H1 (cell line): Measurements from ENCODE around the gene GRIK4. TPM values are rescaled to one million over a fixed set of nuclear protein-coding genes. Genes with fewer than 3 reads are reported as not detected.

Source experiments
- CTCF ChIA-PET: fragments of 300-600 bp; sonication (Branson Sonifier 250); formaldehyde crosslinking; loops from one replicate; lab custom pipeline; 2021; ENCODE audit not compliant: partially characterized antibody; lab: Charles Lee
- POLR2A ChIA-PET: fragments of 300-600 bp; sonication (Branson Sonifier 250); formaldehyde crosslinking; loops from one replicate; lab custom pipeline; 2021; ENCODE audit warnings: inconsistent platforms; ENCODE audit not compliant: partially characterized antibody; lab: Charles Lee
- DNase-seq, 2 experiments: peaks; one replicate each; pipeline versions ENCODE4 v3.0.0 to v3.0.0-alpha.2; 2010 to 2022; ENCODE audit warnings: low spot score in 2 of 2, low read depth in 1 of 2, mixed read lengths in 1 of 2
- FAIRE-seq: peaks from 2 replicates; lab custom pipeline; 2011; peaks lifted over from hg19 to GRCh38; lab: Jason Lieb, UNC
- H2AFZ ChIP-seq: 2 replicates; pipeline ENCODE4 v1.8.1; 2012; ENCODE audit warnings: low read length, inconsistent platforms
- H2AK5ac ChIP-seq: 2 replicates; pipeline ENCODE4 v1.6.1; 2013; ENCODE audit warnings: low read depth, low read length
- H2BK120ac ChIP-seq: replicated peaks from 2 replicates; pipeline ENCODE3; 2013; ENCODE audit warnings: low read depth, low read length, inconsistent platforms
- H2BK12ac ChIP-seq: 2 replicates; pipeline ENCODE4 v1.6.1; 2013; ENCODE audit warnings: low read depth, low read length
- H2BK15ac ChIP-seq: 2 replicates; pipeline ENCODE4 v1.6.1; 2013; ENCODE audit warnings: low read length
- H2BK20ac ChIP-seq: 2 replicates; pipeline ENCODE4 v1.6.1; 2013; ENCODE audit warnings: low read length
- H2BK5ac ChIP-seq: 2 replicates; pipeline ENCODE4 v1.6.1; 2013; ENCODE audit warnings: low read depth, low read length
- H3K14ac ChIP-seq: 2 replicates; pipeline ENCODE4 v1.6.1; 2013; ENCODE audit warnings: inconsistent platforms; ENCODE audit not compliant: insufficient read length
- H3K18ac ChIP-seq: 2 replicates; pipeline ENCODE4 v1.6.1; 2013; ENCODE audit warnings: low read length; ENCODE audit errors: extremely low read depth
- H3K23ac ChIP-seq: 2 replicates; pipeline ENCODE4 v1.6.1; 2013; ENCODE audit warnings: inconsistent platforms; ENCODE audit not compliant: insufficient read length
- H3K23me2 ChIP-seq: 2 replicates; pipeline ENCODE4 v1.6.1; 2013; ENCODE audit warnings: low read depth, low read length
- H3K27ac ChIP-seq: 2 replicates; pipeline ENCODE4 v1.6.1; 2011; ENCODE audit warnings: low read depth, low read length, inconsistent platforms
- H3K27me3 ChIP-seq, 4 experiments: replicated peaks in 1 of 4; 1 replicate in 1 of 4; 2 replicates in 3 of 4; pipeline versions ENCODE4 v1.6.1 to v1.8.1; 2011 to 2013; ENCODE audit warnings: low read length in 3 of 4, mild to moderate bottlenecking in 3 of 4, inconsistent platforms in 2 of 4, mixed read lengths in 2 of 4, moderate library complexity in 1 of 4; ENCODE audit not compliant: control insufficient read depth in 3 of 4, insufficient read depth in 3 of 4; ENCODE audit errors: extremely low read depth in 1 of 4
- H3K36me3 ChIP-seq, 4 experiments: 2 replicates each; pipeline versions ENCODE4 v1.6.1 to v1.8.1; 2011 to 2013; ENCODE audit warnings: mild to moderate bottlenecking in 4 of 4, low read length in 3 of 4, moderate library complexity in 2 of 4, control low read depth in 1 of 4, inconsistent platforms in 1 of 4; ENCODE audit not compliant: insufficient read depth in 4 of 4, control insufficient read depth in 2 of 4
- H3K4ac ChIP-seq: replicated peaks from 2 replicates; pipeline ENCODE3; 2013; ENCODE audit warnings: low read length, low read depth, mixed read lengths, inconsistent platforms; ENCODE audit not compliant: insufficient read length
- H3K4me1 ChIP-seq, 4 experiments: replicated peaks in 1 of 4; 1 replicate in 1 of 4; 2 replicates in 3 of 4; pipeline versions ENCODE4 v1.6.1 to v1.8.1; 2011 to 2013; ENCODE audit warnings: low read length in 3 of 4, inconsistent platforms in 2 of 4, mixed read lengths in 1 of 4; ENCODE audit not compliant: insufficient read depth in 4 of 4, control insufficient read depth in 3 of 4
- H3K4me2 ChIP-seq, 2 experiments: 2 replicates each; pipeline versions ENCODE4 v1.6.1 to v1.8.1; 2011 to 2013; ENCODE audit warnings: low read depth in 2 of 2, low read length in 2 of 2, control low read depth in 1 of 2, inconsistent platforms in 1 of 2, mild to moderate bottlenecking in 1 of 2; ENCODE audit not compliant: insufficient read depth in 1 of 2
- H3K4me3 ChIP-seq, 4 experiments: fragments of 200-600, 300-600 bp in 1 of 4; sonication (generic), shearing (Covaris generic), sonication (Bioruptor Twin) in 1 of 4; 2 replicates each; pipeline versions ENCODE4 v1.5.1 to v1.8.1; 2011 to 2016; ENCODE audit warnings: low read length in 4 of 4, low read depth in 3 of 4, control low read depth in 2 of 4, inconsistent platforms in 2 of 4, mild to moderate bottlenecking in 2 of 4, mixed read lengths in 1 of 4, moderate library complexity in 1 of 4; ENCODE audit not compliant: insufficient read depth in 2 of 4; ENCODE audit errors: extremely low read depth in 1 of 4
- H3K56ac ChIP-seq: replicated peaks from 2 replicates; pipeline ENCODE3; 2013; ENCODE audit warnings: low read depth, mild to moderate bottlenecking, mixed read lengths, low read length, inconsistent platforms; ENCODE audit not compliant: insufficient read length
- H3K79me1 ChIP-seq: 2 replicates; pipeline ENCODE4 v1.6.1; 2013; ENCODE audit warnings: low read depth, low read length, control low read depth
- H3K79me2 ChIP-seq, 2 experiments: 2 replicates each; pipeline versions ENCODE4 v1.6.1 to v1.8.1; 2012 to 2013; ENCODE audit warnings: low read length in 2 of 2, mild to moderate bottlenecking in 2 of 2, inconsistent platforms in 1 of 2; ENCODE audit not compliant: insufficient read depth in 2 of 2, control insufficient read depth in 1 of 2
- H3K9ac ChIP-seq, 4 experiments: replicated peaks in 1 of 4; 1 replicate in 1 of 4; 2 replicates in 3 of 4; pipeline versions ENCODE4 v1.6.1 to v1.8.1; 2011 to 2013; ENCODE audit warnings: low read depth in 3 of 4, low read length in 3 of 4, control low read depth in 2 of 4, mild to moderate bottlenecking in 2 of 4, moderate library complexity in 2 of 4, inconsistent platforms in 1 of 4; ENCODE audit errors: extremely low read depth in 1 of 4
- H3K9me3 ChIP-seq, 2 experiments: 2 replicates each; pipeline versions ENCODE4 v1.6.1 to v1.8.1; 2012 to 2013; ENCODE audit warnings: mild to moderate bottlenecking in 2 of 2, moderate library complexity in 2 of 2, control low read depth in 1 of 2, inconsistent platforms in 1 of 2, low read depth in 1 of 2, low read length in 1 of 2, mixed read lengths in 1 of 2; ENCODE audit not compliant: insufficient read depth in 2 of 2
- H4K20me1 ChIP-seq, 2 experiments: replicated peaks in 1 of 2; 2 replicates each; pipeline versions ENCODE3 to v1.8.1; 2011 to 2013; ENCODE audit warnings: inconsistent platforms in 2 of 2, low read length in 2 of 2, mild to moderate bottlenecking in 1 of 2; ENCODE audit not compliant: insufficient read depth in 2 of 2, control insufficient read depth in 1 of 2
- H4K5ac ChIP-seq: 2 replicates; pipeline ENCODE4 v1.6.1; 2013; ENCODE audit warnings: low read length, low read depth, mixed read lengths, inconsistent platforms; ENCODE audit not compliant: insufficient read length
- H4K8ac ChIP-seq: 2 replicates; pipeline ENCODE4 v1.8.0; 2013; ENCODE audit warnings: mild to moderate bottlenecking, moderate library complexity, low read length, inconsistent platforms; ENCODE audit not compliant: insufficient read depth; ENCODE audit errors: extremely low read depth
- H4K91ac ChIP-seq: replicated peaks from 2 replicates; pipeline ENCODE3; 2013; ENCODE audit warnings: low read length, mixed read lengths, inconsistent platforms; ENCODE audit not compliant: insufficient read length
- GABPA ChIP-seq: IDR thresholded peaks from 2 replicates; pipeline ENCODE4 v1.6.1; 2011; ENCODE audit warnings: mild to moderate bottlenecking, low read length, moderate library complexity, borderline replicate concordance; ENCODE audit not compliant: insufficient read depth
- POU5F1 ChIP-seq: IDR thresholded peaks from 2 replicates; pipeline ENCODE4 v1.6.1; 2011; ENCODE audit warnings: low read depth, mild to moderate bottlenecking, low read length, moderate library complexity
- SAP30 ChIP-seq: fragments of 300-600 bp; sonication (generic); IDR thresholded peaks from 2 replicates; pipeline ENCODE4 v1.7.1; 2012; ENCODE audit warnings: low read length, moderate library complexity, mild to moderate bottlenecking, inconsistent platforms; ENCODE audit not compliant: insufficient read depth, insufficient replicate concordance
- WGBS, 2 experiments: shearing (Covaris generic) in 1 of 2; methylation state at CpG; one replicate each; pipeline versions ENCODE4 v1.1.6 to v1.1.7; 2013 to 2015; ENCODE audit warnings: low lambda C conversion rate in 2 of 2, mixed read lengths in 2 of 2, inconsistent platforms in 1 of 2, low coverage in 1 of 2, missing lambda C conversion rate in 1 of 2; ENCODE audit not compliant: insufficient replicate concordance in 2 of 2, insufficient coverage in 1 of 2, insufficient read length in 1 of 2; ENCODE audit errors: extremely low coverage in 1 of 2, missing lambda C conversion rate in 1 of 2; 5-methylcytosine and 5-hydroxymethylcytosine counted together
- polyA plus RNA-seq, 7 experiments: library from polyadenylated mRNA; depleted of rRNA in 3 of 7; stranded (reverse) in 5 of 7; unstranded in 2 of 7; fragments of >200 nt in 5 of 7; fragments of 200-250 nt in 2 of 7; gene quantifications; 1 replicate in 5 of 7; 2 replicates in 1 of 7; 4 replicates in 1 of 7; pipeline versions ENCODE4 v1.2.1 to v1.2.3, GENCODE V29; 2011 to 2013; ENCODE audit warnings: missing spikeins in 2 of 7, mixed read lengths in 2 of 7
- total RNA-seq: library from RNA; stranded (reverse); fragmentation: NEBNext Ultra II Directional; extraction: Animal tissue kit (Norgen Biotek cat#: 25700); gene quantifications from 2 replicates; pipeline ENCODE4 v1.2.1, GENCODE V29; 2021

GRIK4 gene
- total and polyA plus RNA-seq, 2 of the 8 experiments (the other 6 are each of a cell fraction or from before 2014, with no cell fraction given) = 1.2 to 2.9 TPM

DNA sequence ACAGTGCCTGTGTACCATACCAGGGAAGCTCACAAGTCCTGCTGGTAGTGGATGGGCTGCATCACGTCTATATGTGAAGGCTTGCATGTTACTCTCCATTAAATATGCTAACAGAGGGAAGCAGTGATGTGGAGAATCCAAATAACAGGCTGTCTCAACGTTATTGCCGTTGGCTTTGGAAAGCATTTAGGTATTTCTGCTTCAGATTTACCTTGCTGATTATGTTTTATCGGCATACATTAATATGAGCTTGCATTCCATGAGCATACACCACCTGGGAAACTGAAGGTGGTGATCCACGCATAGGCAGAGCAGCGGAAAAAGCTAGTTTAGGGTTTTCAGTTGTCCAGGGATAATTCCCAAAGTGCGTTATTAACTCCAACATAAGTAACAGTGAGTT, 175.0 kb downstream of the GRIK4 start:
- H2BK12ac ChIP-seq = no peak overlapping the region
- no peak overlapping the region for H2BK20ac ChIP-seq
- H3K27me3 ChIP-seq = no peaks in the 10 kb centered on the region
- ChIA-PET CTCF (interaction anchor here (0.9 to 12.7 kb wide), 16 partner anchors 10 to 244 kb away, joined by 3 to 140 read pairs (median 16); partner anchors contain the start of gene GRIK4), POLR2A (no interaction called here)
- H3K9ac ChIP-seq = no peak overlapping the region
- H3K79me1 ChIP-seq = 0 out of 2 replicates have a peak, but pooled peaks cover 2% of the 10 kb centered on the region
- no peak overlapping the region for H3K14ac ChIP-seq
- H2BK120ac ChIP-seq = no peak overlapping the region
- peaks cover 0 to 6% (median 2%) of the 10 kb centered on the region in 4 experiments; a peak in 3 of 7 replicates for H3K4me1 ChIP-seq
- no peaks in the 10 kb centered on the region for H3K23me2 ChIP-seq
- no peaks in the 10 kb centered on the region; a peak in 1 of 8 replicates for H3K36me3 ChIP-seq
- H2BK5ac ChIP-seq = no peak overlapping the region
- no peak overlapping the region for H4K8ac ChIP-seq
- no peak overlapping the region for H2AFZ ChIP-seq
- H3K18ac ChIP-seq = no peak overlapping the region
- H4K20me1 ChIP-seq = no peaks in the 10 kb centered on the region
- H3K4me2 ChIP-seq = no peak overlapping the region
- H2AK5ac ChIP-seq = no peak overlapping the region
- no peak overlapping the region for H3K23ac ChIP-seq
- no peak overlapping the region for H3K4me3 ChIP-seq
- H3K56ac ChIP-seq = no peak overlapping the region
- no peak overlapping the region for H3K4ac ChIP-seq
- FAIRE-seq (no peak), DNase-seq (no peak)
- H4K5ac ChIP-seq = no peak overlapping the region
- H2BK15ac ChIP-seq = no peak overlapping the region
- WGBS, 2 experiments = 86% methylated on average over 7 of the region's 7 CpGs; no CpG with 5 or more reads in 1 of the 2 experiments
- TF ChIP-seq GABPA = no peak
- TF ChIP-seq POU5F1 = no peak
- TF ChIP-seq SAP30 = no peak
- H3K27ac ChIP-seq = no peak overlapping the region
- no peaks in the 10 kb centered on the region for H3K79me2 ChIP-seq
- no peaks in the 10 kb centered on the region for H3K9me3 ChIP-seq
- H4K91ac ChIP-seq = no peak overlapping the region
